MV-4-11 (cell line): Measurements from ENCODE around the gene PDIA2.

Experiments
- DNase-seq: peaks from one replicate; lab custom pipeline; 2025; lab: John Stamatoyannopoulos, UW

PDIA2 gene

GRCh38 chr16:301235-301634 lies 18.3 kb downstream of the PDIA2 start:
- DNase-seq: no peak

GRCh38 chr16:301950-302349 lies 19.0 kb downstream of the PDIA2 start:
- DNase-seq: no peak

DNA sequence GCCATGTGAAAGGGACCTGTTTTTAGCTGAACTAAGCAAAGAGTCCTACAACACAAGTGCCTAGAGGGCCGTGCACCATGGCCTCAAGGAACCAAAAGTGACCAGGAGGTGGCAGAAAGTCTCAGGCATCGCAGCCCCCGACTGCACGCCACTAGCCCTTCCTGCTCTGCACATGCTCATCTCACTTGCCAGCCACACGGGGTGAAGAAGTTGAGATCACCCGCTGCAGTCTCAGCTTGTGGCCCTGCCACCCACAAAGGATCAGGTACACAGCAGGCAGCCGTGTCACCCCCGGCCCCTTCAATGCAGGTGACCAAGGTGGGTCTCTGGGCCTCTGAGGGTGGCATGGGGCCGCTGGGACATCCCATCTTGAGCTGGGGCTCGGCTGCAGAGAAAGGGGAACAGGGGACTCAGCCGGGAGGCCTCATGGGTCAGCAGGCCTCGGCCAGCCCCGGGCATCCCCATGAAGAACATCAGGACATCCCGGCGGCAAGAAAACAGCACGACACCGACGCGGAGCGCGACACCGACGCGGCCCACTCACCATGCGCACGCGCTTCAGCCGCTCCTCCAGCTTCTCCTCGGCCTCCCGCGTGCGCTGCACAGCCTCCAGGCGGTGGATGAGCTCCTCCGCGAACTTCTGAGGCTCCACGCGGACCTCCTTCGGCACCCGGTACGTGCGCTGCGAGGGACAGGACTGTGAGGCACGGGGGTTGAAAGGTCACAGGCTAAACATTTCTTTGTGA lies 21.0 kb downstream of the PDIA2 start:
- DNase-seq: no peak

DNA sequence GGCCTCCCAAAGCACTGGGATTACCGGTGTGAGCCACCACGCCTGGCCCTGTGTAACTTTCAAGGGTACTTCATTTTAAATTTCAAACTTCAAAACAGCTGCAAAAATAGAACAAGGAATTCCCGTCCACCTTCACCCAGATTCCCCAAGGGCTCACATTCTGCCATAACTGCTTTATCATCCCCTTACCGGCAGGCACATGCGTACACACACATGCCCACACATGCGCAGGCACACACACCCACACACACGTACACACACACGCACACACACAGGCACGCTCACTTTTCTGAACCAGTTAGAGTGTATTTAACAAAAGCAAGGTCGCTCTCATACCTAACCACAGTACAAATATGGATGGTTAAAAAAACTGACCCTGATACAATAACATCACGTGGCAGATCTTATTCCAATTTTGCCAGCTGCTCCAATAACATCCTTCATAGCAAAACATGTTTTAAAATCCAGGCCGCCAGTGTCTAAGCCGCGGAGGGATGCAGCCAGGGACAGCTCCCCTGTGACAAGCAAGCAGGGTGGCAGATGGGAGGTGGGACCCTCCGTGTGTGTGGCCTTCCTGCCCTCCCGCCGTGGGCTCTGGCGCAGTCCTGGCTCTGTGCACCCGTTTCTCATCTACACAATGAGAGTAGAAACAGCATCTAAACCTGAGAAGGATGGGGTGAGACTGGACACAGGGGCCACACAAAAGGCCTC lies 23.1 kb downstream of the PDIA2 start:
- DNase-seq: no peak

DNA sequence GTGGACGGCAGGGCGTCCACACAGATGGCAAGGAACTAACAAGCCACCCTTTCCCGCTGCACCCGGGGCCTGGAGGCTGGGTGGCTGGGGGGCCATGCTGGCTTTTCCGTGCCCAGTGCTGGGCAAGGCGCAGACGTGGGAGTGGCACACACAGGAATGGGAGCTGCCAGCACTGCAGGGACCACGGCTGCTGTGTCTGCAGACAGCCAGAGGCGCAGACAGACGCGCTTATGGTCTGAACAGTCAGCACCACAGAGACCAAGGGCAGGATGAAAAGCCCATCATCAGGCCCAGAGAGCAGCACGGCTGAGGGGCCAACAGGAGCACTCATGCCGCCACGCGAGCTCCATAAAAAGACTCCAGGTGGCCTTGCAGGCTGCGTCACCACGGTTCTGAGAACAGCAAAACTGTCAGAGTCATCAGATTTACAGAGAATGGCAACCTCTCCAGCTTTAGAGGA lies 24.0 kb downstream of the PDIA2 start:
- peak; percentile 32 for DNase-seq

GRCh38 chr16:307691-308312 lies 24.8 kb downstream of the PDIA2 start:
- peak; percentile 56 for DNase-seq

- DNase-seq: no peak
Observed at GRCh38 chr16:309476-309875, 26.5 kb downstream of the PDIA2 start.

DNA sequence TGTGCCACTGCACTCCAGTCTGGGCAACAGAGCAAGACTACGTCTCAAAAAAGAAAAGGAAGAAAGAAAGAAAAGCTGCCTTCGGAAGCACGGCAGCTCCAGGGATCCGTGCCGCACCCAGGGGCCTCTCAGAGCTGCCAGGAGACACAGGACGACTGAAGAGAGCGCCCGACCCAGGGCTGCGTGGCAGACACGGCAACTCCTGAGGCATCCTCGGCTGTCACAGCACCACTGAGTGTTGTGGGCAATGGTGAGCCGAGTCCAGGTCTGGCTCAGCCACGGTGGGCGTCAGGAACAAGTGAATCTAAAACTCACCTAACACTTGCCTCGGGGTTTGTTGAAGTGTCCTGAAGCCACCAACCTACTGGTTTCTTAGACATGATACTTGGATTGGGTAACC lies 28.8 kb downstream of the PDIA2 start:
- no peak for DNase-seq

DNA sequence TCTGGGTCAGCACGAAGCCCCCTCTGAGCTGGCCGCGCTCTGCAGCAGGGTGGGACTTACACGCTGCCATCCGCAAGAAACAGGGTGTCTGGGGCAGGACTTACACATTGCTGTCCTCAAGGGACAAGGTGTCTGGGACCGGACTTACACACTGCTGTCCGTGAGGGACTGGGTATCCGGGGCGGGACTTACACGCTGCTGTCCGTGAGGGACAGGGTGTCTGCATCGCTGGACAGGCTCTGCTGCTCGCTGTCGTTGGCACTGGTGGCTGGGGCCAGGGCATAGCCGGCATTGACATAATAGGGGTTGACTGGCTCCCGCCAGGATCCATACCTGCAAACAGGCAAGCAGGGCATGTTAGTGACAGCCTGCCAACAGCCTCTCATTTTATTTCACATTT lies 31.4 kb downstream of the PDIA2 start:
- DNase-seq: no peak

GRCh38 chr16:314795-315299 lies 31.9 kb downstream of the PDIA2 start:
- DNase-seq: no peak

GRCh38 chr16:316741-317464 lies 33.9 kb downstream of the PDIA2 start:
- DNase-seq: no peak

DNA sequence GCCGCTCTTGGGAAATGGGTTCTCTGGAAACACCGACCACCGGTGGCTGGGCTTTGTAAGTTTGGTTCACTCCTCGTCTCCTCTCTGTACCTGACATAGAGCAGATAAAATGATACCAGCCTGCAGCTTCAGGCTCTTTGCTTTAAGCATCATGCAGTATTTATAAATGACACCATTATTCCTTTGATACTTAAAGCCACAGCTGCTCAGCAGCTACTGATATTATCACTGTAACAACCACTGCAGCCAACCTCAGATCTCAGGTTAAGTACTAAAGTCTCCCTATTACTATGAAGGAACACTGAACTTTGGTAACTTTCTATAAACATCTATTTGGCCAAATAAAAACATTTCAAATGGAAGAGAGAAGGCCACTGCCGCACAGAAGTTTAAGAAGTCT lies 34.6 kb downstream of the PDIA2 start:
- DNase-seq: no peak

- no peak for DNase-seq
Observed at GRCh38 chr16:318628-319027, 35.7 kb downstream of the PDIA2 start.

DNA sequence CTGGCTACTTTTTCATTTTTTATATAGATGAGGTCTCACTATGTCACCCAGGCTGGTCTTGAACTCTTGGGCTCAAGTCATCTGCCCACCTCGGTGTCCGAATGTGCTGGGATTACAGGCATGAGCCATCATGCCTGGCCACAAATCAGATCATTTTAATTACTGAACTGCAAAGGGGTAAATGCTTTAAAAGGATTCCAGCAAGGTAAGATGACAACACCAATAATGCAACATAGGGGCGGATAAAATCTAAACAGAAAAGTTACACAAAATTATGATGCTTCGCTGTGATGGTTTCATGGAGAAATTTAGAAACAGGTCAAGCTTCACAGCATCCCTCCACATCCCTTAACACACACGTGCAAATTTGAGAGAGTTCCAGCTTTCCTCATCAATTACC lies 37.2 kb downstream of the PDIA2 start:
- no peak for DNase-seq

- DNase-seq: no peak
Observed at GRCh38 chr16:321532-321931, 38.6 kb downstream of the PDIA2 start.

GRCh38 chr16:322476-323143 lies 39.6 kb downstream of the PDIA2 start:
- no peak for DNase-seq

DNA sequence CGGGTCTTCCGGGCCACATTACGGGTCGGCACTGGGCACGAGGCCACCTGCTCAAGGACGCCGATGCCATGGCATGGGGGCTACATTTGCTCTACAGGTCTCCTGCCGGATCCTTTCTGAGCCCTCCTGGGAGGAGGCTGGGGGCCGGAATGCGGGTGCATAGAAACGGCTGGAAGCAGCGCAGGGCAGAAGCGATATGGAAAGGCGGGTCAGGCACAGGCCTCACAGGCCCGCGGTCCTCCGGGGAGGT lies 41.2 kb downstream of the PDIA2 start:
- DNase-seq: no peak

DNA sequence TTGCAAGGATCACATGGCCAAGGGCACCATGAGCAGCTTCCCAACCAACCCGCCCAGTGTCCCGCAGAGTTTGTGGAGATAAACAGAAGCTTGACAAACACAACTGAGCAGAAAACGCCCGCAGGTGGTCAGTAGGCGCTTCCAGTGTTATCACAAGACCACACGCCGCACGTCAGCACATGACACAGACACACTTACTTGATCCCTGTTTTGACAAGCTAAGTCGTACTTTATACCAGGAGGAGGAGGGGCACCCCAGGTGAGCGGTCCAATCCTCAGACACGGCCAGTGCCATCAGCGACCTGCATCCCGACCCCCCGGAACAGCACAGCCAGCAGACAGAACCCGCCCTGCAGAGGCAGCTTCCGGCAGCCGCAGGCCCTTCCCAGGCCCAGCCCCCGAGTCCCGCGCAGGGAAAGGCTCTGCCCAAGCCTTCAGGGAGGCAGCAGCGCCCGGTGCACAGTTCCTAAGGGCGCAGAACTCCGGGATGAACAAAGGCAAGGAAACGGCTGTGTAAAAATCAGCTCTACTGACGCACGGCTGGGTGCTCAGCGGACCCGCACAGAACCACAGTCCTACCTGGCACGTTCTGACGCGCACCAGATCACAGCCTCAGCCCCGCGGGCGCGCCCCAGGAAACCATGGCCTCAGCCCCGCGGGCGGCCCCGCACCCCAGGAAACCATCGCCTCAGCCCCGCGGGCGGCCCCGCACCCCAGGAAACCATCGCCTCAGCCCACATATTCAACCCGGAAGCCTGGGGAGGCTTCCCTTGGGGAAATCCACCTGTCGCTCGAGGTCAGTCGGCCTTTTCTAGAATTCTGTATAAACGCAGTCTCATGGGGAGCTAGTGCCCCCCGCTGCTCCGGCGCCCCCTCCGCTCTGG lies 41.7 kb downstream of the PDIA2 start:
- DNase-seq: no peak

DNA sequence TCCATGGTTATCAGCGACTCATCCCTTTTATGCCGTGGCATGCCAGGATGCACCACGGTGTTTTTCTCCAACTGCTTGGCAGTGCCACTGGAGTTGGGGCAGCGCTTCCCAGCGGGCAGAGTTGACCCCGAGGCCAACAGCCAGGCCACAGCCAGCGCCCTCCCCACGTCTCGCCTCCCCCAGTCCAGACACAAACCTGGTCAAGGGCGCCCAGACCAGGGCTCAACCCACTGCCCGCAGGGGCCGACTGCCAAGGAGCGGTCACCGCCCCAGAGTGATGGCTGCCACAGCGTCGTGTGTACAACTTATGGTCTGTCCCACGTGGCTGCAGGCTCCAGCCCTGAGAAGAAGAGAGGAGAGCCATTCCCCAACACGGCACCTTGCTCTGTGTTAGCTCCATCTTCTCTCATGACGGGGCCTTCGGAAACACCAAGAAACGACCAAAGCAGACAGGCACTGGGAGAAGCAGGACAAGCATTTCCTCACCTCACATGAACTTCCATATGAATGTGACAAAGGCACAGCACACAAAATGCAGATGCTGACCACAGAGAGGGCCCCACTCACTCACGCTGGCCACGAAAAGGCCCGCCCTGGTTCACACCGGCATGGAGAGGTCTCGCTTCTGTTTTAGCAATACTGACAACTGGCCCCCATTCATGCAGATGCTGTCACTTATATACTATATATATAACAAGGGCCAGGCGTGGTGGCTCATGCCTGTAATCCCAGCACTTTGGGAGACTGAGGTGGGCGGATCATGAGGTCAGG lies 42.6 kb downstream of the PDIA2 start:
- DNase-seq: peak; percentile 69

DNA sequence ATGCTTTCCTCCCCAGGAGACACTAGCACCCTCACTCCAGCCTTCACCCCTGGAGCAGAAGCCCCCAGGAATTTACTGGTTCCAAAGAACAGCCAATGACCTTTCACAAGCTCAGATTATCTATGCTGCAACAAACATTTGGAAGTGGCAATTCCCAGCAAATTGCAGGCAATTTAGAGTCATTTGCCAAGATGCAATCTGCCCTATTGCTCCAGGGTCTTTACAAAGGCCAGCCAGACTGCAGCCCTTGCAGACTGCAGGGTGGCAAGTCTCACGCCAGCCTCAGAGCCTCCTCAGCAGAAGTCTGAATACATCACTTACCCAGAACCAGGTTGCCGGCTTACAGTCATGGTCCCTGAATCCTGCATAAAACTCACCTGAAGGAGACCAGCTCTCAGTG lies 47.8 kb downstream of the PDIA2 start:
- no peak for DNase-seq
